ENCODE data around the gene CYP26B1.

CYP26B1 gene

GRCh38 chr2:72128059-72128842 is 19.4 kb downstream of the CYP26B1 start:
- no peak for DNase-seq

GRCh38 chr2:72127401-72128058 is 20.1 kb downstream of the CYP26B1 start:
- no peak for DNase-seq

- DNase-seq: no peak
Observed at GRCh38 chr2:72126186-72127100, 21.2 kb downstream of the CYP26B1 start.

GRCh38 chr2:72124376-72124775 is 23.3 kb downstream of the CYP26B1 start:
- no peak for DNase-seq

- DNase-seq: no peak
Observed at GRCh38 chr2:72121153-72121552, 26.5 kb downstream of the CYP26B1 start.

GRCh38 chr2:72118951-72119350 is 28.7 kb downstream of the CYP26B1 start:
- no peak for DNase-seq

GRCh38 chr2:72118386-72118785 is 29.3 kb downstream of the CYP26B1 start:
- no peak for DNase-seq

GRCh38 chr2:72117718-72118117 is 29.9 kb downstream of the CYP26B1 start:
- DNase-seq: no peak

GRCh38 chr2:72117029-72117428 is 30.6 kb downstream of the CYP26B1 start:
- DNase-seq: no peak

- no peak for DNase-seq
Observed at GRCh38 chr2:72116081-72116533, 31.6 kb downstream of the CYP26B1 start.

GRCh38 chr2:72115110-72116080 is 32.3 kb downstream of the CYP26B1 start:
- DNase-seq: no peak

- no peak for DNase-seq
Observed at GRCh38 chr2:72114693-72115051, 33.0 kb downstream of the CYP26B1 start.

GRCh38 chr2:72113847-72114692 is 33.6 kb downstream of the CYP26B1 start:
- DNase-seq: no peak

GRCh38 chr2:72112981-72113846 is 34.4 kb downstream of the CYP26B1 start:
- DNase-seq: no peak

- DNase-seq: no peak
Observed at GRCh38 chr2:72112401-72112800, 35.3 kb downstream of the CYP26B1 start.

GRCh38 chr2:72111061-72111460 is 36.6 kb downstream of the CYP26B1 start:
- no peak for DNase-seq

GRCh38 chr2:72109904-72110303 is 37.8 kb downstream of the CYP26B1 start:
- no peak for DNase-seq

GRCh38 chr2:72109291-72109690 is 38.4 kb downstream of the CYP26B1 start:
- no peak for DNase-seq

GRCh38 chr2:72108121-72108520 is 39.5 kb downstream of the CYP26B1 start:
- no peak for DNase-seq

- DNase-seq: no peak
Observed at GRCh38 chr2:72106978-72107377, 40.7 kb downstream of the CYP26B1 start.

Data from activated naive CD4-positive, alpha-beta T cell treated with anti-CD3 and anti-CD28 coated beads, Interleukin-2, amount 50 U/mL, for 16 hours (primary cell).